Measurements from ENCODE around the gene RBFOX2.

GRCh38 chr22:36049678-36049997, 21.0 kb upstream of the RBFOX2 start:
- TF ChIP-seq CTCF (IDR thresholded peaks at IDR 0.05; ENCODE audit: low read depth, low read length) (no peak), POLR2A (IDR thresholded peaks at IDR 0.05; ENCODE audit: extremely low read depth, insufficient read length) (no peak), MAX (IDR thresholded peaks at IDR 0.05; ENCODE audit: low read depth, low read length) (no peak)
